ENCODE measurements around the gene CRYBA2. TPM values are rescaled to one million over a fixed set of nuclear protein-coding genes. Genes with fewer than 3 reads are reported as not detected.
A peak's percentile ranks its signal among the peaks of the same experiment; 100 is the strongest.

The CRYBA2 gene, protein sequence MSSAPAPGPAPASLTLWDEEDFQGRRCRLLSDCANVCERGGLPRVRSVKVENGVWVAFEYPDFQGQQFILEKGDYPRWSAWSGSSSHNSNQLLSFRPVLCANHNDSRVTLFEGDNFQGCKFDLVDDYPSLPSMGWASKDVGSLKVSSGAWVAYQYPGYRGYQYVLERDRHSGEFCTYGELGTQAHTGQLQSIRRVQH
- not detected for total RNA-seq
- long read RNA-seq: 0 reads

DNA sequence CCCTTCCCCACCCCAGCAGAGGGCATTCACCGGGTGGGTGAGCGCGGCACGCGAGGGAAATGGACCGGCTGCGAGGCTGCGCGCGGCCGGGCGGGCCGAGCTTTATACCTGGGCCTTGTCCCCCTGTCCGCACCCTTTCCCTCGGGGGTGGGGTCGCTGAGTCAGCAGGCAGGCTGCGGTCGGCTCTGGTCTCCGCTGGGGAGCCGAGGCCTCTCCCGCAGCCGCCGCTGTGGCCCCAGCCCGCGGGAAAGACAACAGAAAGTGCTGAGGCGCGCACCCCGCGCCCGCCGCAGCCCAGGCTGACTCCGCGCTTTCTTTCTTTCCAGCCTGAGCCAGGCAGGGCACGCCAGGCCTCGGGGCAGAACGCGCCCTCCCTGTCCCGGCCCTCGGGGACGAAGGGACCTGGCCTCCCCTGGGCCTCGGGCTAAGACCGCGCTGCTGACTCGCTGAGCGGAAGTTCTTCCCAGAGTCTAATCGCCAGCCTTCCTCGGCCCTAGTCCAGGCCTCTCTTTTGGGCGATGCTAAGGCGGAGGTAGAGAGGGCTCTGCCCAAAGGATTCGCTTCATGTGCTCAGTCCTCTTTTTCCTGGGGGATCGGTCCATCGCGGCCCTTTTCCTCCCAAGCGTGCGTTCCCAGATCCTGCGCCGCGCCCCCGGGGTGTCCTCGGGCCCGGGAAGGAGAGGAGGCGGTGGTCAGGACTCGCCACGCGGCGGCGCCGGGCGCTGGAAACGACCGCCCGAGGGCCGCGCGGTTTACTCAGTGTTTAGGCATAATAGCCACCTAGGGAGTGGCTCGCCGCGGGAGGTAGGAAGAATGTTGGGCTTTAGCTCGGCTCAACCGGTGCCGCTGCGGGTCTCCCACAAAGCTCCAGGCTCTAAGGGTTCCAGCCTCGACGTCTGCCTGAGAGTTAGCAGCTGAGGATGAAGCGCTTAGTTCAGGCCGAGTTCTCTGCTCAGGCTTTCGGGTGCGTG is at the start of gene CRYBA2:
Gene CRYBA2, minus strand, starts transcription at position 78 of the 971 bp plus-strand sequence. CDS start 246 bp downstream, outside the sequence.
- intact Hi-C loops (cut with micrococcal nuclease): no loop called here
- ATAC-seq: peak; percentile 21

DNA sequence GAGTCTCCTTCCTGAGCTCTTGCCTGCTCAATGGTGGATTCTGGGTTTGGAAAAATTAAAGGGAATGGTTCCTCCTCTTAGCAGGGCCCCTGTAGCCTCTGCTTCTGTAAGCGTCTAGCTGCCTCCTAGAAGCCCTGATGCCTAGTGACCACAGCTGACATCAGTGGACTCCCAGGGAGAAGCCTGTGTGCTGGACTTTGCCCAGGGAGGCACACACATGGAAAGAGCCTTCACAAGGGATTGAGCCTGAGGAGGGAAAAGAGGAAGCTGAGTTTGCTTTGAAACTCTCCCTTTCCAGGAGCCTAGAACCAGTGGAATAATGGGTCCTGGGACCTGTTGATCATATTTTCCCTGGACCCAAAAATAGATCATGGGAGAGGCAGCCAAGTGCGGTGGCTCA is 49.5 kb upstream of the CRYBA2 start:
- DNase-seq (no peak), ATAC-seq (no peak)
- intact Hi-C loops (cut with micrococcal nuclease): loop anchor here (10.0 kb wide), 1 partner anchor 102 kb away; no protein-coding TSS in a partner anchor

More for the DNA sequence above, at the start of gene CRYBA2:
- no peak for DNase-seq

DNA sequence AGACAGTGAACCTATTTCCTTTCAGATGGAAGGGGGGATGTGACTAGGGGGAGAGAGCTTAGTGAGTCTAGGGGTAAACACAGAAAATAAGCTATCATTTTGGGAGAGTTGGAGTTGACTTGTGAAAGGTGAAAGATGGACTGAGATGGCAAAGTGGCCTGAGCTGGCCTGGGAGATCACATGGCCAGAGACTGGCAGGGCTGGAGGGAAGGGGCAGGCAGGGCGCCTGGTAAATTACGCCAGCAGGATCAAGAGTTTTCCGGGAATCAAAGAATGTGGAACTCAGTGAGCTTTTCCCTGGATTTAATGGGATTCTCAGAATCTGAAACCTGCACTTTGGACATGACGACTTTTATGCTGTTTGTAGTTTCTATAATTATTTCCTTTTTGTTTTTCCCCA is 48.9 kb upstream of the CRYBA2 start:
- ATAC-seq: no peak
- DNase-seq: no peak
- intact Hi-C loops (cut with micrococcal nuclease): loop anchor here (10.0 kb wide), 1 partner anchor 103 kb away; no protein-coding TSS in a partner anchor

GRCh38 chr2:219041252-219041651 is 48.0 kb upstream of the CRYBA2 start, which contains the start of gene CFAP65:
Gene CFAP65, minus strand, starts transcription at chr2:219041516. Its CDS starts 2,468 bp downstream, at chr2:219039048.
- no peak for DNase-seq
- ATAC-seq: no peak

GRCh38 chr2:219038600-219038999 is 45.4 kb upstream of the CRYBA2 start:
- DNase-seq (no peak), ATAC-seq (no peak)
- intact Hi-C loops (cut with micrococcal nuclease): no loop called here

More at GRCh38 chr2:219041252-219041651, 48.0 kb upstream of the CRYBA2 start, which contains the start of gene CFAP65:
- intact Hi-C loops (cut with micrococcal nuclease): loop anchor here (10.0 kb wide), 1 partner anchor 104 kb away; no protein-coding TSS in a partner anchor

DNA sequence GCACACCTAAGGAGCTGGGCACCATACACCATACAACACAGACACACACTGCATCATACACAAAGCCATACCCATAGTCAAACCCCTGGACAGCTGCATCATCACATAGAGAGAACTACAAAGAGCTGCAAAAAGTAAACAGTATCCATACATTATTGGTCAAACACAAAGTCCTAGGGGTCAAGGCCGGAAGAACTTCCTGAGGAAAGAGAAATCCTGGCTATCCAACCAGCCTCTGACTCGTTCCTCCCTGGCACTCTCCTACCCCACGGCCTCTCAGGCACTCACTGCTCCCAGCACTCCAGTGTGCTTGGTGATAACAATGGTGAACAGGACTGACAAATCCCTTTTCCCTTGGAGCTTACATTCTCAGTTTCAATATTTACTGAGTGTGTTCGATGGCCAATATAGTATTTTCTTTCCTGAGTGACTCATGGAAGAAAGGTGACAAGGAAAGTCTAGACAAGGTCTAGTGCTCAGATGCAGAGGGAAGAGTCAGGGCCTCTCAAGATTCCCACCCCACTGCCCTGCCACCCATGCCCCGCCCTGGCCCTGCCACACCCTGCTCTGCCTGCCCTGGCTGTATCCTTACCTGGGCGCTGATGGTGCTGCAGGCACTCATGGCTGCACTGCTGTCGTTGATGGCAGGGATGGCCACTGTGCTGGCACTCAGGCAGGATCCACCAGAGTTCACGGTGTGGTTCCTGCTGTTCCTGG is 44.7 kb upstream of the CRYBA2 start:
- ATAC-seq (no peak), DNase-seq (no peak)
- intact Hi-C loops (cut with micrococcal nuclease): no loop called here

DNA sequence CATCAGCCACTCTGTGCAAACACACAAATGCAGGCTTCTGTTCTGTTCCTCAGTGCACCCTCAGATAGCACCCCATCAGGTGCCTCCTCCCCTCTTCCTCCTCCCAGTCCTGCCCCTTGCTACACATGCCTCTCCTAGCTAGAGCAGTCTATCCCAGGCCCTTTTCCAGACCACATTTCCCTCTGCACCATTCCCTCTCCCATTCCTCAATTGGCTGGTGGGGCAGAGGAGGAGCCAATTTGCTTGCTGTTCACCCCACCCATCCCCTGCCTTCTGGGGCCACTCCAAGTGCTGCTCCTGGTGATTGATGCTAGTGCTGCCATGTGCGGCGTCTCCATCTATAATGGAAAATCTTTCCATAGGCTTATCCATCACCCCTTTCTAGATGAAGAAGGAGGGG is 42.7 kb upstream of the CRYBA2 start:
- intact Hi-C loops (cut with micrococcal nuclease): no loop called here

GRCh38 chr2:219034823-219035222 is 41.6 kb upstream of the CRYBA2 start:
- ATAC-seq (no peak), DNase-seq (no peak)
- intact Hi-C loops (cut with micrococcal nuclease): no loop called here

More for the DNA sequence above, 42.7 kb upstream of the CRYBA2 start:
- no peak for ATAC-seq
- DNase-seq: no peak

DNA sequence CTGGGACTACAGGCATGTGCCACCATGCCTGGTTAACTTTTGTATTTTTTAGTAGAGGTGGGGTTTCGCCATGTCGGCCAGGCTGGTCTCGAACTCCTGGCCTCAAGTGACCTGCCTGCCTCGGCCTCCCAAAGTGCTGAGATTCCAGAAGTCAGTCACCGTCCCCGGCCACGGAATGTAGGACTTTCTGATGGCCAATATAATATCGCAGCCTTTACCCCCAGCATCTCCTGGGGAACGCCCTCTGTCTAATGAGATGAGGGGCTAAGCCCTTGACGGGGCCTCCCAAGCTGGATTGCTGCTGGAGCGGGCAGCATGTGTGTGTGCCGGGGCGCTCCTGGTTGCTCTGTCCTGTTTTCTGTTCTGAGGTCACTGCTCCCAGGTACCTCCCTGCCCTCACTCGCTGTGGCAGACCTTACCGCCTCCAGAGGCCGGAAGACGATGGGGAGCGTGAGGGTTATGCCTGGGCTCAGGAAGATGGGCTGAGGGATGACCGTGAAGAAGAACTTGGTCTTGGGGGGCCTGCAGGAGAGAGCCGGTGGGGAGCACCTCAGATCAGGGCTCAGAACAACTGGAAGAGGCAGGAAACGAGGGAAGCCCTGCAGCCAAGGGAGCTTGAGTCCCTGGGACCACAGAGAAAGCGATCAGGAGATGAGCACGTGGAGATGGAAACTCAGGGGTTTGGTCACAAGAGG is 39.0 kb upstream of the CRYBA2 start:
- intact Hi-C loops (cut with micrococcal nuclease): no loop called here
- ATAC-seq: no peak
- no peak for DNase-seq

- no peak for ATAC-seq
- no peak for DNase-seq
- intact Hi-C loops (cut with micrococcal nuclease): no loop called here
Measured at GRCh38 chr2:219031005-219031738, 38.0 kb upstream of the CRYBA2 start.

- no peak for DNase-seq
- ATAC-seq: peak; percentile 14
- intact Hi-C loops (cut with micrococcal nuclease): no loop called here
Measured at GRCh38 chr2:219030177-219030940, 37.1 kb upstream of the CRYBA2 start.

DNA sequence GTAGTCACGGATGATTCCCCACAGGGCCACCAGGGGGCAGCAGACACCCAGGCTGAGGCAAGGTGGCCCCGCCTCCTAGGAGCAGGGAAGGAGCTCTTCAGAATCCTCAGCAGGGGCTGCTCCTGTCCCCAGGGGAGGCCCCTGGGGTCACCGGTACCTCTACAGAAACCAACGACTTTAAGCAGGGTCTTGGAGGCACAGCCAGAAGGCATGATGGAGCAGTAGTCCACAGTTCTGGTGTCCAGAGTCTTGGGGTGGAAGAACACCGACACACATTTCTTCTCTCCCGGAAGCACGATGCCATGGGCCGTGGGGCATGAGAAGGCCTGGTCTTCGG is 36.6 kb upstream of the CRYBA2 start:
- peak; percentile 87 for DNase-seq
- intact Hi-C loops (cut with micrococcal nuclease): no loop called here
- peak; percentile 91 for ATAC-seq

GRCh38 chr2:219028996-219029828 is 36.0 kb upstream of the CRYBA2 start:
- DNase-seq (no peak), ATAC-seq (no peak)
- intact Hi-C loops (cut with micrococcal nuclease): no loop called here

DNA sequence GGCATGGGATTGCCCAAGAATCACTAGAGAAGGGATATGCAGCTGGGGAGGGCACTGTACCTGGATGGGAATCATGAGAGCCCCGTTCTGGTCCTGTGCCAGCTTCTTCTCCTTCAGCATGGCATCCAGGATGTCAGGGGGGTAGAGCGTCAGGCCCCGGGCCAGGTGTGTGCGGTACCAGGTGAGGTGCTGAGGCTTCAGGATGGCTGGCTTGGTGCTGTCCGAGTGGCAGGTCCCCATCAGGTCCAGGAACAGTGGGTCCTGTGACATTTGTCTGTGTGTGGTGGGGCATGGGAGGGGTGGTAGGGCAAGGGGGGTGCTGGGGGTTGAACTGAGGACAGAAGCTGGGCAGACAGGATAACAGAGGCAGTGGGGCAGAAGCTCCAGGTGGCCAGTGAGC is 34.9 kb upstream of the CRYBA2 start:
- no peak for ATAC-seq
- no peak for DNase-seq
- intact Hi-C loops (cut with micrococcal nuclease): no loop called here

DNA sequence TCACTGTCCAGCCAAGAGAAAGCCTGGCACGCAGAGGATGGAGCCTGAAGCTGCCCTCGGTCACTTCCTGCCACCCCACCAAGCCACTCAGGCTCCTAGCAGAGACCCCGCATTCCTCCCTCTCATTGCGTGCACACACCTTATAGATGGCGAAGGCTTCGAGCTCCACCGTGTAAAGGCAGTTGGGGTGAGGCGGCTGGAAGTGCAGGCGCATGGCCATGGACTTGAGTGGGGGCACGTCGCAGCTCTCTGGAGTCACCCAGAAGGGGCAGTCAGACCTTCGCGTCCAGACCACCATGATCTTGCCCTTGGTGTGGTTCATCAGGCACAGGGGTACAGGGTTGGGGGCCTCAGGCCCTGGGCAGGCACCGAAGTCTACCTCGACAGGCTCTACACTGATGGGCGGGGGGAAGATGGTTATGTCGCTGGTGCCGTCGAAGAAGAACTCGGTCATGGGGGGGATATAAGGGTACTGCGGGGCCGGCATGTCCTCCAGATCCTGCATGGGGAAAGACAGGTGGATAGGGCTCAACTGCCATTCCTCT is 34.4 kb upstream of the CRYBA2 start:
- intact Hi-C loops (cut with micrococcal nuclease): no loop called here
- ATAC-seq (no peak), DNase-seq (no peak)

- DNase-seq (no peak), ATAC-seq (no peak)
- intact Hi-C loops (cut with micrococcal nuclease): no loop called here
Measured at GRCh38 chr2:219026946-219027345, 33.7 kb upstream of the CRYBA2 start.
